Urinary bladder (tissue), 2 donors: Measurements from ENCODE around the gene ST3GAL2. TPM values are rescaled to one million over a fixed set of nuclear protein-coding genes. Genes with fewer than 3 reads are reported as not detected.

Experiments used
- polyA plus RNA-seq: library from polyadenylated mRNA; stranded (reverse); fragments of 200-250 nt; gene quantifications from one replicate; pipeline ENCODE4 v1.2.3, GENCODE V29; 2013
- small RNA-seq: library from RNA; depleted of rRNA; stranded (forward); fragments of <200 nt; gene quantifications from one replicate; pipeline ENCODE3, GENCODE V24; 2014
- total RNA-seq: library from RNA; depleted of rRNA; stranded (reverse); fragments of >200 nt; gene quantifications from one replicate; pipeline ENCODE4 v1.2.3, GENCODE V29; 2014
- donor health status: healthy.

Gene ST3GAL2
- total and polyA plus RNA-seq, 2 donors, result 19.3 to 30.5 TPM

Small RNA genes lying within 50 kb of the gene (small RNA-seq; reads per million reads assigned to genes)
- not detected for gene RNU6-23P
- gene RPS27P26, result not detected

Other genes starting within 250 kb of the ST3GAL2 start
- 35.5 TPM for gene EXOSC6, start 187.2 kb downstream of the ST3GAL2 start, total RNA-seq
- gene EXOSC6, start 187.2 kb downstream of the ST3GAL2 start, polyA plus RNA-seq, result 11.1 TPM
- 47.4 TPM for gene AARS1, start 149.6 kb downstream of the ST3GAL2 start, total RNA-seq
- gene AARS1, start 149.6 kb downstream of the ST3GAL2 start, polyA plus RNA-seq, result 70.5 TPM
- 16.3 TPM for gene DDX19B, start 139.9 kb downstream of the ST3GAL2 start, total RNA-seq
- 25.9 TPM for gene DDX19B, start 139.9 kb downstream of the ST3GAL2 start, polyA plus RNA-seq
- gene DDX19A, start 92.2 kb downstream of the ST3GAL2 start, total RNA-seq, result 35.0 TPM
- 35.4 TPM for gene DDX19A, start 92.2 kb downstream of the ST3GAL2 start, polyA plus RNA-seq
- 7.6 TPM for gene FCSK, start 15.5 kb upstream of the ST3GAL2 start, total RNA-seq
- 11.0 TPM for gene FCSK, start 15.5 kb upstream of the ST3GAL2 start, polyA plus RNA-seq
- 34.6 TPM for gene COG4, start 84.5 kb upstream of the ST3GAL2 start, total RNA-seq
- gene COG4, start 84.5 kb upstream of the ST3GAL2 start, polyA plus RNA-seq, result 47.8 TPM
- 103 TPM for gene SF3B3, start 84.7 kb upstream of the ST3GAL2 start, total RNA-seq
- gene SF3B3, start 84.7 kb upstream of the ST3GAL2 start, polyA plus RNA-seq, result 103 TPM
- gene IL34, start 207.5 kb upstream of the ST3GAL2 start, total RNA-seq, result 10.6 TPM
- 2.8 TPM for gene IL34, start 207.5 kb upstream of the ST3GAL2 start, polyA plus RNA-seq
- gene MTSS2, start 247.0 kb upstream of the ST3GAL2 start, total RNA-seq, result 29.3 TPM
- gene MTSS2, start 247.0 kb upstream of the ST3GAL2 start, polyA plus RNA-seq, result 82.0 TPM